OCI-LY7 (cell line): ENCODE data around the gene EFHD2.

Experiments used
- CTCF ChIP-seq: fragments of 200-600 bp; sonication (generic); conservative IDR thresholded peaks from 2 replicates; pipeline ENCODE4 v1.5.1; 2014; ENCODE audit warnings: mild to moderate bottlenecking, antibody characterized with exemption, low read length, moderate library complexity, mixed read lengths
- EZH2phosphoT487 ChIP-seq: fragments of 200-600 bp; sonication (generic); IDR thresholded peaks from 2 replicates; pipeline ENCODE4 v1.6.1; 2018; ENCODE audit warnings: low read depth, borderline replicate concordance, mild to moderate bottlenecking, mixed run types, antibody characterized with exemption, low read length, moderate library complexity, mixed read lengths

GRCh38 chr1:15452216-15452615 is 42.5 kb downstream of the EFHD2 start:
- TF ChIP-seq CTCF (no peak), EZH2phosphoT487 (no peak)
